ENCODE measurements around the gene CNKSR3.

CNKSR3 gene

GRCh38 chr6:154414021-154414813 is 96.3 kb downstream of the CNKSR3 start:
- no peak for DNase-seq (ENCODE audit: low read depth)

- no peak for DNase-seq (ENCODE audit: low read depth)
These were observed 98.2 kb downstream of the CNKSR3 start for GRCh38 chr6:154412106-154412820.

- DNase-seq (ENCODE audit: low read depth), result no peak
These were observed 99.4 kb downstream of the CNKSR3 start for GRCh38 chr6:154411076-154411475.

GRCh38 chr6:154410619-154411072 is 99.8 kb downstream of the CNKSR3 start:
- no peak for DNase-seq (ENCODE audit: low read depth)

DNA sequence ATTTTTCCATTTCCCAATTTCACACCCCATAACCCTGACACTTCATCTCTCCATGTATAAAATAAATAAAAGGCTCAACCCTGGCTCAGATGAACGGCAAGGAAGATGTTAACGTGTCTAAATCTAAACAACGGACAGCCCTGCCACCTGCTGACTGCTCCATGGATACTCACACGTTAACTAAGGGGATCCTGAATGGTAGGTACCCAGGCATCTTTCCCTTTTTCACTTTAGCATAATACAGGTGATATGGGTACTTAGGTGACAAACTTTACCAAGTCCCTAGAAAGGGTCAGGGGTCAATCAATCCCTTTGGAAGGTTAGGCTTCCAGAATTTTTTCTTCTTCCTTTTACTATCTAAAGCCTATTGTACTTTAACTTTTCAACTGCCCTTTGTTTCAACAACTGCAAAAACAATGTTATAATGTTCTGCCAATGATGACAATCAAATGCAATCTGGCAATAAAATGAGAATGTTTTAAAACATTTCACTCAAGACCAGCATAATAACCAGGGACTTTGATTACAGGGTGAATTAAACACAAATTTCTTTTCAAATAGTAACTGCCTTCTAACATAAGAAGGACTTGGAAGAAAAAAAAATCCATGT is 101.5 kb downstream of the CNKSR3 start:
- DNase-seq (ENCODE audit: low read depth), result no peak

- no peak for DNase-seq (ENCODE audit: low read depth)
These were observed 103.0 kb downstream of the CNKSR3 start for GRCh38 chr6:154407440-154407839.

- DNase-seq (ENCODE audit: low read depth), result no peak
These were observed 103.6 kb downstream of the CNKSR3 start for GRCh38 chr6:154406869-154407268.

DNA sequence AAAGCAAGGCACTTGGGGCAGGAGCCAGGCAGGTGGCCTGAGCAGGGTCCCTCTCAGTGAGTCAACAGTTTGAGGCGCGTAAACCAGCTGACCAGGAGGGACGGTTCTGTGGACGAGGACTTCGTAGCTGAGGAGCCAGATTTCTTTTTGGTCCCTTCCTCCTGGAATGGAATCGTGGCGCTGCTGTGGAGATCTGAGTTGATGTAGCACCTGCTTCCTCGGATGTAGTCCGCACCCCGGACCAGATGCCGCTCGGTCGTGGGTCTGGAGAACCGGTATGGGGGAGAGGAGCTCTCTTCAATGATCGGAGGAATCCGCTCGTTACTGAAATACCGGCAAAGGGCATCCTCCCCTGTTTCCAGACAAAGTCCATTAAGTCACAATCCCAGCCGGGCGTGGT is 104.2 kb downstream of the CNKSR3 start:
- no peak for DNase-seq (ENCODE audit: low read depth)

GRCh38 chr6:154404791-154405400 is 105.6 kb downstream of the CNKSR3 start:
- DNase-seq (ENCODE audit: low read depth), result no peak

- DNase-seq (ENCODE audit: low read depth), result no peak
These were observed 106.7 kb downstream of the CNKSR3 start for GRCh38 chr6:154403788-154404187.

- no peak for DNase-seq (ENCODE audit: low read depth)
These were observed 108.3 kb downstream of the CNKSR3 start for GRCh38 chr6:154402081-154402780.

DNA sequence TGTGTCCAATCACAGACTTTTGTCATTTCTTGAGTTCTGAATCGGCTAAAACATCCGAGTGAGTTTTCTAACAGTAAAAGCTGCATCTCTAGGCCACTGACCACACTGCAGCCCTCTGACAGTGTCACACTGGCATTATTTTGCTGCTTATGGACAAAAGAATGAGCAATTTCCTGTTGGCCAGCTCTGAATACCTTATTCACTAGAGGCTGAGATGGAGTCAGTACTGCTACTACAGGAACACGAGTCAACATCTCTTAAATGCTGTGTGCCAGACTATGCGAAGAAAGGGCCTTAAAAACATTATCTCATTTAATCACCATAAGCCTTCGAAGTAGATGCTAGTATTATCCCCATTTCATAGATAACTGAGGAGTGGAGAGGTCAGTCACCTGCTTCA is 111.4 kb downstream of the CNKSR3 start:
- no peak for DNase-seq (ENCODE audit: low read depth)

DNA sequence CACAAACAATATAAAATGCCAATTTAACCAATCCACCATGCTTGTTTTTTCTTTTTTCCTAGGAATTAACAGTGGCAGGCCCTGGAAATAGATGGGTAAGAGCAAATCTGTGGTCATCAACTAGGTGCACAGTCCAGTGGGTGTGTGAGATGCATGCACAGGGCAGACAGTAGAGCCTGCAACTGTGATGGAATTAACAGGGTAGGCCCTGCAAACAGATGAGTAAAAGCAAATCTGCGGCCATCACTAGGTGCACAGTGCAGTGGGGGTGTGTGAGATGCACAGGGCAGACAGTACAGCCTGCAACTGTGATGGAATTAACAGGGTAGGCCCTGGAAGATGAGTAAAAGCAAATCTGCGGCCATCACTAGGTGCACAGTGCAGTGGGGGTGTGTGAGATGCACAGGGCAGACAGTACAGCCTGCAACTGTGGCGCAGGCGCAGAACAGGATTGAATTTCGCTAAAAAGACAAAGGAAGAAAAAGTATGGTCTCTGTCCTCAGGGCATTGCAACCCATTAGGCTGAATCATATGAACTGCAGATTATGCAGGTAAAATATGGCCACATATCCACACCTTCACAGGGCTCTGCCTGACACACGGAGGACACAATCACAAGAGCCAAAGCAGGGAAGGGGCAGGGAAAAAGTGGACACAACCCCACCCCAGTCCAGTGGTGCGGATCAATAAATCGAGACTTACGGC is 112.8 kb downstream of the CNKSR3 start:
- no peak for DNase-seq (ENCODE audit: low read depth)

DNA sequence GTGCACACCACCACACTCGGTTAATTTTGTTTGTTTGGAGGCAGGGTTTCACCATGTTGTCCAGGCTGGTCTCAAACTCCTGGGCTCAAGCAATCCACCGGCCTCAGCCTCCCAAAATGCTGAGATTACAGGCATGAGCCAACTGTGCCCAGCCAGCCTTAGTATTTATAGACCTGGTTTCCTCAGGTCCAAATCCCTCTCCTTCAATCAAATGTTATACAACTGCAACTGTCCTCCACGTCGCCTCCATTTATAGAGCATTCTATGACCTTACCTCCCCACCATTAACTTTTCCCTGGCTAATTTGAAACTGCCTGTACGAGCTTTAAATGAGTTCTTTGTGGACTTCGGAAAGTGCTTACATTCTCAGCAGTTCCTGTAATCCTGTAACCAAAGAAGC is 114.6 kb downstream of the CNKSR3 start:
- DNase-seq (ENCODE audit: low read depth), result no peak

DNA sequence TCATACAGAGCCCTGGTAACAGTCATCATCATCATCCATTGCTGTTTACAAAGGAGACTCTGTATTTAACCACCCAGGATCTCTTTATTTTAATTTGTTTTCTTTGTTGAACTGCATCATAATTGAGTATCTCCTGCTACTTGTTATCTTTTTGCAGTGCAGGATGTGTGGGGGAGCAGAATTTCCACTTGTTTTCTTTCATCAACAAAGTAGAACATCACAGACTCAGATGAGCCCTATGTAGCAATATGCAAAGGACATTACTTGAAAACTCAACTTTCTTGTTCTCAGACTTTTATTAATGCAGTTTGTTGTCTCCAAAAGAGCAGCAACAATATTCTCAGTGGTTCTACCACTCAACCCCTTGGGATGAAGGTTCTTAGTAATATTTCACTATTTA is 115.2 kb downstream of the CNKSR3 start:
- no peak for DNase-seq (ENCODE audit: low read depth)

- no peak for DNase-seq (ENCODE audit: low read depth)
These were observed 115.9 kb downstream of the CNKSR3 start for GRCh38 chr6:154394571-154394970.

DNA sequence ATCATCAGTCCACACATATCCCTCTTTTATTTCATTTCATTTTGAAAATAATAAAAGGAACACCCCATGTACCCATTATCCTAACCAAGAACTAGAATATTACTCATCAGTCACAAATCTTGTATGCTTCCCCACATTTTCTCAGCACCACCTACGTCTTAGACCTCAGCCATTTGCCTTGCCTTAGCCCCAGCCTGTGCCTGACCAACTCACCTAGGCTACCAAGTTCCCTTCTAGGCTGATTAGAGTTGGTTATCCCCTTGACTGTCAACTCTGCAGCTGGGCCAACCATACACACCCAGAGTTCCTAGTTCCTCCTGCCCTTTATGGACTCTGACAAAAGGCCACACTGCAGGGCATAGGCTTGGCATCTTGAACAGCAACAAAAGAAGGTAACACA is 120.5 kb downstream of the CNKSR3 start:
- no peak for DNase-seq (ENCODE audit: low read depth)

DNA sequence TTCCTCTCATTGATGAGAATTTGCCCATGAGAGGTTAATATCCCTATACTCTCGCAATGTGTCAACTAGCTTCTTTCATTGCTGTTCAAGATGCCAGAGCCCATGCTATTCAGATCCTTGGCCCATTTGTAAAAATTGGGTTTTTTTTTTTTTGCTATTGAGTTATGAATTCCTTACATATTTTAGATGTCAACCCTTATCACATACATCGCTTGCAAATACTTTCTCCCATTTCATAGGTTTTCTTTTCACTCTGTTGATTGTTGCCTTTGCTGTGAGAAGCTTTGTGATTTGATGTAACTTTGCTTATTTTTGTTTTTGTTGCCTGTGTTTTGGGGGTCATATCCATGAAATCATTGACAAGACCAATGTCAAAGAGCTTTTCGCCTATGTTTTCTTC is 121.7 kb downstream of the CNKSR3 start:
- DNase-seq (ENCODE audit: low read depth), result no peak

DNA sequence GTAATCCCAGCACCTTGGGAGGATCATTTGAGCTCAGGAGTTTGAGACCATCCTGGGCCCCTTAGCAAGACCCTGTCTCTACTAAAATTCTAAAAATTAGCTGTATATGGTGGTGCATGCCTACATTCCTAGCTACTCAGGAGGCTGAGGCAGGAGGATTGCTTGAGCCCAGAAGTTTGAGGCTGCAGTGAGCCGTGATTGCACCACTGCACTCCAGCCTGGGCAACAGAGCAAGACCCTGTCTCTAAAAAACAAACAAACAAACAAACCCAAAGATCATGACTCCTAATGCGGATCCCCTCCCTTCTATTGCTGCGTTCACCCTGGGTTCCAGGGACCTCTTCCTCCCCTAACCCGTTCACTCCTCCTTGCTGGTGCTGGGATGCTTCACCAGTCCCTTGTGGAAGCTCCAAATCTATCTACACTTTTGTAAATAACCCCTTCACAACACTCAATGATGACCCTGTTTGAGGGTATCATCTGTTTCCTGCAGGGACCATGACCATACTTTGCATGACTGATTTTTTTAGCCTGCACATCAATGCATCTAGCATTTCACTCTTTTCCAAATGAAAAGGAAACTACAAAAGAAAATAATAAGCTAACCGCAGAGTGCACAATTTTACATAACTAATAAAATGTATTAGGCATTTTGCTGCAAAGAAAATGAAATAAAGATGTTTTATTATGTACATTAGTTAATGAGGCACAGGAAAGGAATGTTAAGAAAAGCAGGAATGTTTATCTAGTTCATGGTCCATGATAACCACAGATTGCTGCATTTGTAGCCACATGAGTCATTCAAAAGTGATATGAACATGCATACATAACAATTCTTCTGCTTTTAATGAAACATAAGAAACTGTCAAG is 123.4 kb downstream of the CNKSR3 start:
- no peak for DNase-seq (ENCODE audit: low read depth)

GRCh38 chr6:154384191-154384590 is 126.3 kb downstream of the CNKSR3 start:
- DNase-seq (ENCODE audit: low read depth), result no peak
